ENCODE data around the gene ADAMTS1.
"Not testable (repeated sequence)": the region's sequence is repeated elsewhere in the genome, so short reads cannot be mapped to it uniquely, and the experiment has no call there.

Gene ADAMTS1

GRCh38 chr21:26845066-26845758, at the start of gene ADAMTS1:
Gene ADAMTS1 (minus strand): TSS chr21:26845409. CDS start chr21:26844954, 455 bp downstream.
- no peak for DNase-seq

GRCh38 chr21:26892151-26892550, 46.9 kb upstream of the ADAMTS1 start:
- DNase-seq, result no peak

- no peak for DNase-seq
These were observed 43.7 kb upstream of the ADAMTS1 start for GRCh38 chr21:26888931-26889330.

GRCh38 chr21:26888256-26888655, 43.0 kb upstream of the ADAMTS1 start:
- DNase-seq, result no peak

- no peak for DNase-seq
These were observed 42.0 kb upstream of the ADAMTS1 start for GRCh38 chr21:26887251-26887650.

GRCh38 chr21:26884436-26884835, 39.2 kb upstream of the ADAMTS1 start:
- DNase-seq, result no peak

- no peak for DNase-seq
These were observed 38.6 kb upstream of the ADAMTS1 start for GRCh38 chr21:26883768-26884167.

GRCh38 chr21:26881504-26882228, 36.5 kb upstream of the ADAMTS1 start:
- DNase-seq, result no peak

- DNase-seq, result no peak
These were observed 31.8 kb upstream of the ADAMTS1 start for GRCh38 chr21:26877018-26877417.

GRCh38 chr21:26874347-26874746, 29.1 kb upstream of the ADAMTS1 start:
- no peak for DNase-seq

GRCh38 chr21:26865857-26866256, 20.6 kb upstream of the ADAMTS1 start:
- no peak for DNase-seq

- DNase-seq, result not testable (repeated sequence)
These were observed 11.7 kb upstream of the ADAMTS1 start for GRCh38 chr21:26856871-26857350.

- not testable (repeated sequence) for DNase-seq
These were observed 9.5 kb upstream of the ADAMTS1 start for GRCh38 chr21:26854695-26855094.

- no peak for DNase-seq
These were observed 7.2 kb upstream of the ADAMTS1 start for GRCh38 chr21:26852423-26852822.

GRCh38 chr21:26851109-26851944, 6.1 kb upstream of the ADAMTS1 start:
- DNase-seq, result no peak

GRCh38 chr21:26850116-26850643, 5.0 kb upstream of the ADAMTS1 start:
- peak; percentile 19 for DNase-seq

- no peak for DNase-seq
These were observed 4.4 kb upstream of the ADAMTS1 start for GRCh38 chr21:26849428-26850115.

- DNase-seq, result no peak
These were observed 2.7 kb upstream of the ADAMTS1 start for GRCh38 chr21:26847921-26848320.

GRCh38 chr21:26847002-26847401, 1.8 kb upstream of the ADAMTS1 start:
- no peak for DNase-seq

GRCh38 chr21:26846036-26846931, 1.1 kb upstream of the ADAMTS1 start:
- no peak for DNase-seq

- DNase-seq, result no peak
These were observed 488 bp upstream of the ADAMTS1 start for GRCh38 chr21:26845759-26846035.

All from NCI-H748 treated with DMSO at 0.1 percent for 48 hours (cell line).